PFSK-1 (cell line): ENCODE measurements around the gene POU6F2.

Experiments used
- FOXP2 ChIP-seq: optimal IDR thresholded peaks from 2 replicates; pipeline ENCODE3; 2011; ENCODE audit warnings: borderline replicate concordance, control low read depth, inconsistent platforms; ENCODE audit not compliant: insufficient read depth; ENCODE audit errors: extremely low read length, extremely low read depth
- POLR2AphosphoS5 ChIP-seq: IDR thresholded peaks from 2 replicates; pipeline ENCODE4 v1.6.1; 2012; ENCODE audit warnings: low read depth, mild to moderate bottlenecking, control low read depth, low read length, moderate library complexity
- REST ChIP-seq, 2 experiments: IDR thresholded peaks; 2 replicates each; pipeline versions ENCODE4 v1.6.1 to v1.8.0; 2011 to 2012; ENCODE audit warnings: low read depth in 2 of 2, low read length in 2 of 2, control low read depth in 1 of 2, inconsistent platforms in 1 of 2, mild to moderate bottlenecking in 1 of 2, moderate library complexity in 1 of 2; ENCODE audit not compliant: insufficient read depth in 1 of 2
- SIN3A ChIP-seq: IDR thresholded peaks from 2 replicates; pipeline ENCODE4 v1.6.1; 2012; ENCODE audit warnings: mild to moderate bottlenecking, low read length, moderate library complexity, borderline replicate concordance; ENCODE audit not compliant: insufficient read depth
- TAF1 ChIP-seq: IDR thresholded peaks from 2 replicates; pipeline ENCODE4 v1.6.1; 2012; ENCODE audit warnings: low read length, control low read depth, borderline replicate concordance; ENCODE audit not compliant: insufficient read depth

The POU6F2 gene

GRCh38 chr7:39130857-39131526 lies 153.3 kb downstream of the POU6F2 start:
- TF ChIP-seq POLR2AphosphoS5 (no peak), FOXP2 (no peak), SIN3A (no peak), TAF1 (no peak), REST (IDR thresholded peaks at IDR 0.05; ENCODE audit: insufficient read depth in 1 of 2, low read depth in 2 of 2, low read length in 2 of 2) (no peak)

- TF ChIP-seq POLR2AphosphoS5 (no peak), FOXP2 (no peak), REST (IDR thresholded peaks at IDR 0.05; ENCODE audit: insufficient read depth in 1 of 2, low read depth in 2 of 2, low read length in 2 of 2) (no peak), TAF1 (no peak), SIN3A (no peak)
These were observed 154.6 kb downstream of the POU6F2 start for GRCh38 chr7:39132306-39132705.

- TF ChIP-seq POLR2AphosphoS5 (no peak), TAF1 (no peak), REST (IDR thresholded peaks at IDR 0.05; ENCODE audit: insufficient read depth in 1 of 2, low read depth in 2 of 2, low read length in 2 of 2) (no peak), SIN3A (no peak), FOXP2 (no peak)
These were observed 155.4 kb downstream of the POU6F2 start for GRCh38 chr7:39133088-39133487.

- TF ChIP-seq REST (IDR thresholded peaks at IDR 0.05; ENCODE audit: insufficient read depth in 1 of 2, low read depth in 2 of 2, low read length in 2 of 2) = no peak
- TF ChIP-seq SIN3A = no peak
- TF ChIP-seq POLR2AphosphoS5 = no peak
- no peak for TF ChIP-seq TAF1
- TF ChIP-seq FOXP2 = no peak
These were observed 159.8 kb downstream of the POU6F2 start for GRCh38 chr7:39137480-39137879.

- TF ChIP-seq POLR2AphosphoS5 = no peak
- TF ChIP-seq FOXP2 = no peak
- TF ChIP-seq TAF1 = no peak
- no peak for TF ChIP-seq SIN3A
- TF ChIP-seq REST (IDR thresholded peaks at IDR 0.05; ENCODE audit: insufficient read depth in 1 of 2, low read depth in 2 of 2, low read length in 2 of 2) = no peak
These were observed 165.0 kb downstream of the POU6F2 start for GRCh38 chr7:39142750-39143149.
